GM18511 (cell line): ENCODE measurements around the gene TMCO4.

Experiments used
- ATAC-seq: cut with Tn5 transposase; IDR thresholded peaks from one replicate; pipeline ENCODE4 v1.9.1; 2021; ENCODE audit warnings: mild to moderate bottlenecking, moderate library complexity; ENCODE audit not compliant: unreplicated experiment

The TMCO4 gene

GRCh38 chr1:19723874-19724273 is 75.8 kb downstream of the TMCO4 start:
- ATAC-seq = no peak

- no peak for ATAC-seq
Measured at GRCh38 chr1:19720973-19721372, 78.7 kb downstream of the TMCO4 start.

GRCh38 chr1:19720174-19720573 is 79.5 kb downstream of the TMCO4 start:
- no peak for ATAC-seq

- ATAC-seq = no peak
Measured at GRCh38 chr1:19717467-19717866, 82.2 kb downstream of the TMCO4 start.

GRCh38 chr1:19715334-19716203 is 84.1 kb downstream of the TMCO4 start:
- peak; percentile 50 for ATAC-seq

GRCh38 chr1:19712928-19713327 is 86.8 kb downstream of the TMCO4 start:
- no peak for ATAC-seq

- peak; percentile 84 for ATAC-seq
Measured at GRCh38 chr1:19710825-19711611, 88.7 kb downstream of the TMCO4 start.

GRCh38 chr1:19709260-19709793 is 90.4 kb downstream of the TMCO4 start:
- ATAC-seq = no peak

- ATAC-seq = no peak
Measured at GRCh38 chr1:19708567-19709110, 91.1 kb downstream of the TMCO4 start.

- no peak for ATAC-seq
Measured at GRCh38 chr1:19706136-19706535, 93.6 kb downstream of the TMCO4 start.

GRCh38 chr1:19705464-19705863 is 94.3 kb downstream of the TMCO4 start:
- ATAC-seq = no peak

- no peak for ATAC-seq
Measured at GRCh38 chr1:19704247-19705113, 95.2 kb downstream of the TMCO4 start.

GRCh38 chr1:19703280-19703679 is 96.4 kb downstream of the TMCO4 start:
- ATAC-seq = no peak

- ATAC-seq = no peak
Measured at GRCh38 chr1:19700079-19700777, 99.5 kb downstream of the TMCO4 start.

GRCh38 chr1:19698181-19698580 is 101.5 kb downstream of the TMCO4 start:
- ATAC-seq = no peak

- no peak for ATAC-seq
Measured at GRCh38 chr1:19696820-19697219, 102.9 kb downstream of the TMCO4 start.

GRCh38 chr1:19695772-19696171 is 103.9 kb downstream of the TMCO4 start:
- ATAC-seq = no peak

- ATAC-seq = no peak
Measured at GRCh38 chr1:19694298-19694697, 105.4 kb downstream of the TMCO4 start.

GRCh38 chr1:19690342-19690741 is 109.4 kb downstream of the TMCO4 start:
- no peak for ATAC-seq

GRCh38 chr1:19689856-19690255 is 109.9 kb downstream of the TMCO4 start:
- ATAC-seq = no peak
